MCF 10A (cell line): ENCODE results near the gene CCL20. TPM values are rescaled to one million over a fixed set of nuclear protein-coding genes. Genes with fewer than 3 reads are reported as not detected.

ENCODE experiments used
- BruUV-seq: library from RNA; stranded (reverse); fragments of 400-500 nt; replicated peaks from 2 replicates; lab custom pipeline; 2021; lab: Mats Ljungman, UMichigan
- CTCF ChIA-PET: fragments of 300-600 bp; sonication (Branson Sonifier 250); formaldehyde crosslinking; extraction: SDS; loops from one replicate; lab custom pipeline; 2021; ENCODE audit warnings: antibody characterized with exemption, inconsistent platforms; lab: Yijun Ruan, JAX
- POLR2A ChIA-PET: fragments of 300-600, 350-650 bp; sonication (Branson Sonifier 250); formaldehyde crosslinking; extraction: SDS; loops from one replicate; lab custom pipeline; 2020; ENCODE audit warnings: antibody characterized with exemption, inconsistent platforms; lab: Yijun Ruan, JAX
- DNase-seq: peaks from one replicate; pipeline ENCODE4 v3.0.0-alpha.2; 2018; ENCODE audit not compliant: unreplicated experiment
- H3K27ac Mint-ChIP-seq: one replicate; pipeline ENCODE4 v1.8.0; 2022; ENCODE audit warnings: mild to moderate bottlenecking, low read depth, mixed read lengths; ENCODE audit not compliant: unreplicated experiment
- H3K27me3 Mint-ChIP-seq: one replicate; pipeline ENCODE4 v1.8.0; 2022; ENCODE audit warnings: mixed read lengths; ENCODE audit not compliant: insufficient read depth, unreplicated experiment
- H3K36me3 Mint-ChIP-seq: one replicate; pipeline ENCODE4 v1.8.0; 2022; ENCODE audit warnings: mild to moderate bottlenecking, moderate library complexity, mixed read lengths; ENCODE audit not compliant: insufficient read depth, unreplicated experiment
- H3K4me1 Mint-ChIP-seq: one replicate; pipeline ENCODE4 v1.8.0; 2022; ENCODE audit warnings: mixed read lengths; ENCODE audit not compliant: insufficient read depth, unreplicated experiment
- H3K4me3 Mint-ChIP-seq: one replicate; pipeline ENCODE4 v1.8.0; 2022; ENCODE audit warnings: mild to moderate bottlenecking, moderate library complexity, mixed read lengths; ENCODE audit not compliant: unreplicated experiment
- H3K9me3 Mint-ChIP-seq: one replicate; pipeline ENCODE4 v1.8.0; 2022; ENCODE audit warnings: mixed read lengths; ENCODE audit not compliant: unreplicated experiment
- CTCF ChIP-seq: fragments of 200-600 bp; IDR thresholded peaks from one replicate; pipeline ENCODE4 v1.8.0; 2022; ENCODE audit warnings: antibody characterized with exemption, mild to moderate bottlenecking; ENCODE audit not compliant: unreplicated experiment
- intact Hi-C: fragments of 100-400 bp; cut with micrococcal nuclease; formaldehyde crosslinking; loops from 2 replicates; pipeline ENCODE4 v1.14.1; 2022
- total RNA-seq: library from RNA; stranded (reverse); gene quantifications from 2 replicates; pipeline ENCODE4 v1.2.3, GENCODE V29; 2022

CCL20 gene
- total RNA-seq, 1 experiment from 2014 or later: 34.4 TPM

- POLR2A ChIA-PET: interaction anchor here (0.7 kb wide), 1 partner anchor 799 kb away, joined by 3 read pairs; no protein-coding TSS in a partner anchor
- H3K9me3 Mint-ChIP-seq: no peaks in the 10 kb centered on the region
- no peak for TF ChIP-seq CTCF
- no peak overlapping the region for H3K27ac Mint-ChIP-seq
- intact Hi-C loops: no loop called here
- BruUV-seq: no TSS peak
- CTCF ChIA-PET: interaction anchor here (2.9 kb wide), 1 partner anchor 50 kb away, joined by 16 read pairs; no protein-coding TSS in a partner anchor
- no peak for DNase-seq
- H3K36me3 Mint-ChIP-seq: peaks cover 27% of the 10 kb centered on the region
- no peaks in the 10 kb centered on the region for H3K27me3 Mint-ChIP-seq
- H3K4me3 Mint-ChIP-seq: no peak overlapping the region
- peaks cover 11% of the 10 kb centered on the region for H3K4me1 Mint-ChIP-seq
These were observed 1.6 kb upstream of the CCL20 start for GRCh38 chr2:227812001-227812400.

GRCh38 chr2:227813229-227813561 lies 447 bp upstream of the CCL20 start:
- Mint-ChIP-seq H3K4me3 (no peak overlapping the region), H3K36me3 (peaks cover 33% of the 10 kb centered on the region), H3K9me3 (no peaks in the 10 kb centered on the region), H3K27ac (peak overlapping the region; percentile 23), H3K4me1 (peaks cover 18% of the 10 kb centered on the region), H3K27me3 (no peaks in the 10 kb centered on the region)
- TF ChIP-seq CTCF: no peak
- intact Hi-C loops: no loop called here
- POLR2A ChIA-PET: interaction anchor here (0.6 to 1.3 kb wide), 4 partner anchors 17 to 853 kb away, joined by 3 to 5 read pairs (median 3); no protein-coding TSS in a partner anchor
- BruUV-seq: no TSS peak
- CTCF ChIA-PET: interaction anchor here (0.5 to 2.9 kb wide), 5 partner anchors 8 to 1810 kb away, joined by 3 to 16 read pairs (median 5); no protein-coding TSS in a partner anchor
- no peak for DNase-seq

GRCh38 chr2:227815066-227815465 lies 1.4 kb downstream of the CCL20 start:
- H3K27ac Mint-ChIP-seq: peak overlapping the region; percentile 92
- H3K36me3 Mint-ChIP-seq: peaks cover 33% of the 10 kb centered on the region
- intact Hi-C loops: no loop called here
- ChIA-PET CTCF (interaction anchor here (1.0 to 2.9 kb wide), 4 partner anchors 19 to 156 kb away, joined by 4 to 16 read pairs (median 6); no protein-coding TSS in a partner anchor), POLR2A (interaction anchor here (0.6 to 5.8 kb wide), 6 partner anchors 23 to 342 kb away, joined by 3 to 75 read pairs (median 4); no protein-coding TSS in a partner anchor)
- no peak for TF ChIP-seq CTCF
- no TSS peak for BruUV-seq
- H3K9me3 Mint-ChIP-seq: no peaks in the 10 kb centered on the region
- peak overlapping the region; percentile 80 for H3K4me3 Mint-ChIP-seq
- peaks cover 30% of the 10 kb centered on the region for H3K4me1 Mint-ChIP-seq
- peak; percentile 42 for DNase-seq
- no peaks in the 10 kb centered on the region for H3K27me3 Mint-ChIP-seq

GRCh38 chr2:227816507-227817294 lies 3.1 kb downstream of the CCL20 start:
- intact Hi-C loops: loop anchor here (1.0 kb wide), 1 partner anchor 410 kb away; no protein-coding TSS in a partner anchor
- peak overlapping the region; percentile 80 for H3K4me3 Mint-ChIP-seq
- no peak for TF ChIP-seq CTCF
- no peaks in the 10 kb centered on the region for H3K27me3 Mint-ChIP-seq
- peaks cover 14% of the 10 kb centered on the region for H3K9me3 Mint-ChIP-seq
- peaks cover 46% of the 10 kb centered on the region for H3K4me1 Mint-ChIP-seq
- CTCF ChIA-PET: interaction anchor here (0.5 to 0.9 kb wide), 4 partner anchors 45 to 415 kb away, joined by 3 to 4 read pairs (median 3); no protein-coding TSS in a partner anchor
- peaks cover 26% of the 10 kb centered on the region for H3K36me3 Mint-ChIP-seq
- BruUV-seq: no TSS peak
- DNase-seq: peak; percentile 51
- POLR2A ChIA-PET: interaction anchor here (0.6 to 5.8 kb wide), 12 partner anchors 20 to 440 kb away, joined by 3 to 75 read pairs (median 3); no protein-coding TSS in a partner anchor
- H3K27ac Mint-ChIP-seq: peak overlapping the region; percentile 92
